Fibroblast of skin of right quadriceps (primary cell): ENCODE measurements around the gene ZBTB38.

Experiments used
- DNase-seq: peaks from one replicate; pipeline ENCODE4 v3.0.0-alpha.2; 2013

Gene ZBTB38

GRCh38 chr3:141368925-141369794, 856 bp downstream of the ZBTB38 start:
- peak; percentile 75 for DNase-seq

DNA sequence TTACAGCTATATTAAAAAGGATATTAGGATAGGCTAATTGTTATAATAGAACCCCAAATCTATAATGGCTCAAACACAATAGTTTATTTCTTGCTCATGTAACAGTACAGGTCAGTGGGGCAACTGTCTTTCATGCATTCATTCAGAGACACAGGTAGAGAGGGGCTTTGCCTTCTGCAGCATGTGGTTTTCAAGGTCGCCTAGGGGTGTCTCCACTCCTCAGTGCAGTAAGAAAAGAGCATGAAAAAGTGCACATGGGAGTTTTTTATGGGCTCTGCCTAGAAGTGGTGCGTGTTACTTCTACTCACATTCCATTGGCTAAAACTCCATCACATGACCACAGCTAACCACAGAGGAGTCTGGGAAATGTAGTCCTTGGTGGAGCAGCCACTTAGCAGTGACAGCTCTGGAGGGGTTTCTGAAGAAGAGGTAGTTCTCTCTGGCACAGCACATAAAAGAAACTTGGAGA, 1.8 kb downstream of the ZBTB38 start:
- DNase-seq: peak; percentile 87

GRCh38 chr3:141371882-141372281, 3.6 kb downstream of the ZBTB38 start:
- DNase-seq: no peak

DNA sequence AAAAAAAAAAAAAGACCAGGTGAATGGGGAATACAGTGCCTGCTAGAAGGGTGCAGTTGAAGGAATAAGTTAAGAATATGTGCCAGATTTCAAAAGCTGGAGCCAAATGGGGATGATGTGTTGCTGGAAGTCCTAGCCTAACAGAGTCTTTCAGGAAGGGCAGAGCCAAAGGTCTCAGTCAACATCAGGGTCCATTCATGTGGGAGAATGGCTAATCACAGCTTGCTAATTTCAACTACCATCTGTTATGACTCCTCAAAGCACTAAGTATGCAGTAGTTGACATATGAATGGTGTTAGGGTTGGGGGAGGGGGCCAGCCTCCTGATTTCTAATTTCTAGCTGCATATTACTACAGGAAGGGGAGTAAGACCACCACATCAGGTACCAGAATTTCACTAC, 4.4 kb downstream of the ZBTB38 start:
- no peak for DNase-seq

- no peak for DNase-seq
Observed at GRCh38 chr3:141373232-141373631, 4.9 kb downstream of the ZBTB38 start.

DNA sequence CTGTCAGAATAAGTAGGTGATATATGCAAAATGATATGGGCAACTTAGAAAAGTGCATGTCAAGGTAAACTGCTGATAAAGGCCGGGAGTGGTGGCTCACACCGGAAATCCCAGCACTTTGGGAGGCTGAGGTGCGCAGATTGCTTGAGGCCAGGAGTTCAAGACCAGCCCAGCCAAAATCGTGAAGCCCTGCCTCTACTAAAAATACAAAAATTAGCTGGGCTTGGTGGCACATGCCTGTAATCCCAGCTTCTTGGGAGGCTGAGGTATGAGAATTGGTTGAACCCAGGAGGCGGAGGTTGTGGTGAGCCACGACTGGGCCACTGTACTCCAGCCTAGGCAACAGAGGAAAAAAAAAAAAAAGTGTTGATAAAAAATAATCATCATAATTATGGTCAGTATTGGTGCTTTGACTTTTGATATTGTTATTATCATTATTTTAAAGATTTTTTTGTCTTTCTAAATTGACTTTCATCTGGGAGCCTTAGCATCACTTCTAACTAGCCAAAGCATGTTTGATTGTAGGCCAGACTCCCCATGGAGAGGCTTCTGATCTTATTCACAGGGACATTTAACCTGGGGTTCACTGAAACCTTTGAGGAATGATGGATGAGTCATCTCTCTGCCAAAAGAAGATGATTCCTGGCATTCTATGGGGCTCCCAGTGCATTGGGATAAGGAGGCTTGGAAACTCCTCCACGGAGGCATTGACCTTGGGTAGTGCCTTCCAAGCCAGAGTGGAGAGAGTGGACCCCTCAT, 5.6 kb downstream of the ZBTB38 start:
- peak; percentile 43 for DNase-seq

DNA sequence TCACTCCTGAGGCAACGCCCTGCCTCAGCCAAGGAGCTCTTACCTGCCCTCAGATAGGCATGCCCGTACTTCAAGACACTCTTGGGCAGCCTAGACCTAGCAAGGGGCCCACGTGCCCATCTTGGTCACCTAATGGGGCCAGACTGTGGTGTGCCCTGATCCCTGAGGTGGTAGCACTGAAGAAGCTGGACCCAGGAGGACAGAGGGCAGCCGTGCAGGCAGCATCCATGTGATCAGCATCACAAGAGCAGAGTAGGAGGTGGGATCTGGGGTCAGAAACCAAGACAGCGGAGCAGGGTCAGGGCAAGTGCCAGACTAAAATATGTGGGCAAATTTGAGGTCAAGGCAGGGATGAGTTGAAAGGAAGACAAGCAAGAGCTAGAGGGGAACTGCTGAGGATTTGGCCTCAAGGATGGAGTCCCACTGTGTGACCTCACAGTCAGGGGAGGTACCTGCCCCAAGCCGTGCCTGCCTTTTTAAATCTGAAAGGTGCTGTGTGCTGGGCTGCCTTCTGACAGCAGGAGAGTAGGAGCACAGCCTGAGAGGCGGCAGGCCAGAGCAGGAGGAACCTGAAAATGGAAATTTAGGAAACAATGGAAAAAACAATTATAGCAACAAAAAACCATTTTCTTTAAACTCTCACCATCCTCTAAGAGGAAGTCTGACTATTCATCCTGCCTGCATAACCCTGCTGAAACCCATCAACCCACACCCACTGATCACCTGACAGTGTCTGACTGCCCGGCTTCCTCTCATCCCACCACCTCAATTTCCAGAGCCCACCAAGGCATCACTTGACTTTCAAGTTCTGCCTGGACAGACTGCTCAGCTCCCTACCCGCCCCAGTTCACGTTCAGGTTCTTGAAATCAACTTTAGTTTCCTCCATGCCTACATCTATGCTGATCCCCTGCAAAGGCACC, 7.3 kb downstream of the ZBTB38 start:
- DNase-seq: no peak

- DNase-seq: no peak
Observed at GRCh38 chr3:141377377-141377776, 9.1 kb downstream of the ZBTB38 start.

- DNase-seq: no peak
Observed at GRCh38 chr3:141378556-141378955, 10.3 kb downstream of the ZBTB38 start.

- no peak for DNase-seq
Observed at GRCh38 chr3:141379250-141379966, 11.1 kb downstream of the ZBTB38 start.

GRCh38 chr3:141380279-141380678, 12.0 kb downstream of the ZBTB38 start:
- no peak for DNase-seq

DNA sequence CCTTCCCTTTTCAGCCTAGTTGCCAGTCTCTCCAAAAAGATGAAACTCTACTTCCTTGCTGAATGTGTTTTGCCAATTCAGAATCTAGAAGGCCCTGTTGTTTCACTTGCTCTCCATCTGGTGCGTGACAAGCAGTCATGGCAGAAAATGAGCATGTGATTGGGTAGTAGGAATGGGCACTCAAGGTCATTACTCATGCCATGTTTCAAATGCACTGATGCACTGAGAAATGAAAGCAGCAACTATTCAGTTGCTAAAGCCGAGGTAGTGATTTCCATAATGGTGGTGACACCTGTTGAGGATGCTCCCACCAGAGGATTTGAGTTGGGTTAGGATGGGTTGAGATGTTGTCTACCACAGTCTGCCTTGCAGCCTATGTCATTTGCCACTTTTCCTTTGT, 12.7 kb downstream of the ZBTB38 start:
- DNase-seq: no peak

DNA sequence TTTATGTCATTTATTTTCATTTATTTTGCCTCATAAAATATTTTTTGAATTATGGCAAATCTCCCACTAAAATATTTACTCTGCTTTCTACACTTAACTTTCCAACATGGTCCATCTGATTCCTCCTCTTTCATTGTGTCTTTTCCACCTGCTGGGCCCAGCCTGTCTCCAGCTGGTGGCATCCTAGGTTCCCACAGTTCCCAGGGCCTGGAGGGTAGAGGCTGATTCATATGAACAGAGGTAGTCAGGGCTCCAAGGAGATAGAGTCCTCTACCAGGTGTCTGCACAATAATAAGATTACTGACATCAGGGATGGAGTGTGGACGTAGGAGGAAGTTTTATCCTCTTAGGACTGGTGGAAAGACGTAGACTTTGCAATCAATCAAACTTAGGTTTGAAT, 14.3 kb downstream of the ZBTB38 start:
- no peak for DNase-seq

GRCh38 chr3:141383555-141384129, 15.3 kb downstream of the ZBTB38 start:
- peak; percentile 47 for DNase-seq

DNA sequence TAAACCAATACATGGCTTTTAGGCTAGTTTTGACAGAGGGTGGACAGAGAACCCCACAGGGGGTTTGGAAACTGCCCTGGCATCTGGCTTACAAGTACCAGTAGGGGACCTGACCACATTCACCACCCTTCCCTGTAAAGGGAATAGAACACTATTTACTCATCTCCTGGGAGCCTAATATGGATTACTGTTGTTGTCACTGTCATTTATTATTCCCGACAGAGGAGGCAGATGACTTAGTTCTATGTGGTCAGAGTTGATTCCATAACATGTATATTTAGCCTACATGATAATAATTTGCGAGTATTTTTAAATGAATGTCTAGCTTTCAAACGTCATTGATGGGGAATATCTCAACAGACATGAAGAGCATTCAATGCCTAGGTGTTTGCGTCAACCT, 15.9 kb downstream of the ZBTB38 start:
- DNase-seq: peak; percentile 70

GRCh38 chr3:141384575-141384974, 16.3 kb downstream of the ZBTB38 start:
- DNase-seq: no peak

- peak; percentile 49 for DNase-seq
Observed at GRCh38 chr3:141385406-141386125, 17.3 kb downstream of the ZBTB38 start.

DNA sequence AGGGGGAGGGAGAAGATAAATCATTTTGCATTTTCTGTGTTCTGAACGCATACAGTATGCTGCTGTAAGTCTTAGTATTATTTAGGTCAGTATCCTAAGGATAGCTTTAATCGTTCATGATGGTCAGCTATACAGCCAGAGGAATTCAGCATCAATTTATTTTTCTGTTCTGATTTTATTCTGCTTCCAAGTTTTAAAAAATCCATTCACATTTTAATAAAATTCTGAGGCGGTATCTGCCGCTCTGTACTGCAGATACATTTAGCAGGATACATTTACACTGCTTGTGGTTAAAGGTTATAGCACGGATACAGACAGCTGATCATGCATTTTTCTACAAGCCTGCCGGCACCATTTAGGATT, 17.8 kb downstream of the ZBTB38 start:
- no peak for DNase-seq

DNA sequence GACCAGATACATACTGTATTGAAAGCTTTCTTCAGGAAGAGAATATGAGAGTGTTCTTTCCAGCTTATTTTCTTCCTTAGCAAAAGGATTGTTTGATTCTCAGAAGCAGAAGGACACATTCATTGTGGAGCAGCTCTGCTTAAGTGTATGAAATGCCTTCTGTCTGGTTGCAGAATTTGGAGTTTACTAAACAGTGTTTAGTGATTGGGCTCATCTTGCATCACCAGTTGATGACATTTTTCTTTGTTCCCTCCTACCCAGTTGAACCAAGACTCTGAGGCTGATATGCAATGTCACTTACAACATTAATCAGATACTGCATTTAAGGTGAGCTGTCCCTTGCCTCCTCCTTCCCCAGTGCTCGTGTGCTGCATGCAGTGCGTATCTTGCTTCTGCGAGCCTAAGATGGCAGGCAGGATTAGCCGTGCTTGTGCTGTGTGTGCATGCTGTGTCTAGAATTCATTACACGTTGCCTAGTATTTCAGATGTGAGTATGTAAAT, 18.4 kb downstream of the ZBTB38 start:
- no peak for DNase-seq

GRCh38 chr3:141387516-141387915, 19.2 kb downstream of the ZBTB38 start:
- no peak for DNase-seq

DNA sequence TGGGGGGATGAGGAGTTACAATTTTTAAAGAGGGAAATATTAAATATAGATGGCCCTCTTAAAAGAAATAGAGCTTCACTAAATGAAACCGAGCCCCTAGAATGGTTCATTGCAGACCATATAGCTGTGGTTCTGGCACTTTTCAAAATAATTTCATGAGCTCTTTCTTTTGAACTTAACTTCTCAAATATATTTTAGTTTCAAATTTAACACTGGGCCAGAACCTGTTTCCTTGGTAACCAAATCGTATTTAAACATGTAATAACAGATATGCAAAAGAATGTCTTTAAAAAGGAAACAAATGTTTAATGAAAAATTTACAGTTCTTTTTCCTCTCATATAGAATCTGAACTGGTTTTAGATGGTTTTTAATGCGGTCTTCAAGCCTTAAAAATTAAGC, 20.1 kb downstream of the ZBTB38 start:
- DNase-seq: no peak
